Uterus (tissue), 2 donors: ENCODE data around the gene PLS1.

ENCODE experiments used
- CTCF ChIP-seq, 4 experiments: fragments of 200-600 bp in 2 of 4; fragments of 450-650 bp in 2 of 4; sonication (generic) in 2 of 4; IDR thresholded peaks; one replicate each; pipeline ENCODE4 v1.5.1; 2016 to 2019; ENCODE audit warnings: antibody characterized with exemption in 4 of 4, mild to moderate bottlenecking in 2 of 4, moderate library complexity in 1 of 4
- POLR2A ChIP-seq, 2 donors: fragments of 450-650 bp; IDR thresholded peaks; one replicate each; pipeline ENCODE4 v1.6.1; 2016; ENCODE audit warnings: antibody characterized with exemption in 2 of 2, mild to moderate bottlenecking in 1 of 2, moderate library complexity in 1 of 2

GRCh38 chr3:142595951-142596725 lies at the start of gene PLS1:
- TF ChIP-seq CTCF (IDR thresholded peaks at IDR 0.05) (peak in 3 of 4 experiments; percentile 9 to 13 (median 10)), POLR2A (IDR thresholded peaks at IDR 0.05) (peak; percentile 35 to 64)
